Neural crest cell (in vitro differentiated cells): ENCODE data around the gene ATG9B. TPM values are rescaled to one million over a fixed set of nuclear protein-coding genes. Genes with fewer than 3 reads are reported as not detected.

Experiments
- DNase-seq: peaks from one replicate; pipeline ENCODE4 v3.0.0; 2021; ENCODE audit warnings: low read depth, mixed read lengths, low spot score
- H3K27ac Mint-ChIP-seq: one replicate; pipeline ENCODE4 v1.8.0; 2021; ENCODE audit warnings: mild to moderate bottlenecking, mixed read lengths; ENCODE audit not compliant: unreplicated experiment
- H3K27me3 Mint-ChIP-seq: 2 replicates; pipeline ENCODE4 v1.8.0; 2021; ENCODE audit warnings: low read depth, mild to moderate bottlenecking, mixed read lengths
- H3K36me3 Mint-ChIP-seq: 2 replicates; pipeline ENCODE4 v1.8.0; 2021; ENCODE audit warnings: low read depth, mild to moderate bottlenecking, mixed read lengths
- H3K4me1 Mint-ChIP-seq: 2 replicates; pipeline ENCODE4 v1.8.0; 2021; ENCODE audit warnings: mixed read lengths
- H3K4me3 Mint-ChIP-seq: one replicate; pipeline ENCODE4 v1.8.0; 2021; ENCODE audit warnings: mild to moderate bottlenecking, mixed read lengths
- H3K9me3 Mint-ChIP-seq: 2 replicates; pipeline ENCODE4 v1.8.0; 2021; ENCODE audit warnings: mixed read lengths
- total RNA-seq: library from RNA; stranded (reverse); gene quantifications from 2 replicates; pipeline ENCODE4 v1.2.1, GENCODE V29; 2021
- TF ChIP-seq, protein P1 (sequence below): fragments of 200-600 bp; sonication (generic); conservative IDR thresholded peaks from 2 replicates; pipeline ENCODE4 v1.5.0; 2021; ENCODE audit warnings: antibody characterized with exemption, mild to moderate bottlenecking

ATG9B gene
- total RNA-seq, 1 donor from 2014 or later: 8.0 TPM

DNA sequence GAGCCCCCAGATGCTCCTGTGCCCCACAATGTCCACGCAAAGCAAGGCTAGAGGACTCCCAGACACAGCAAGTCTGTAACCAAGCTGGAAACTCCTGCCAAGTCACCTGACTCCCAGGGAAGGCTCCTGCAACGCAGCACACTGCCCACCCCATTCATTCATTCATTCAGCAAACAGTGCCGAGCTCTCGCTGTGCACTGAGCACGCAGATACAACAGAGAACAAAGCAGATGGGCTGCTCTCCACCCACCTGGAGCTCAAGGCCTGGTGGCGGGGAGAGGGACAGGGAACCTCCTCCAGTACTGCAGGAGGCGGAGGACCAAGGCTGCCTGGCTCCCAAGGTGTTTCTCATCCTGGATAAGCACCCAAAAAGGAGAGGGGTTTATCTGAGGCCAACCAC is 54.8 kb downstream of the ATG9B start:
- Mint-ChIP-seq H3K4me1 (peaks cover 39% of the 10 kb centered on the region), H3K27ac (peak overlapping the region; percentile 71), H3K36me3 (no peaks in the 10 kb centered on the region), H3K9me3 (no peaks in the 10 kb centered on the region), H3K27me3 (peaks cover 2% of the 10 kb centered on the region), H3K4me3 (peak overlapping the region; percentile 31)
- TF ChIP-seq, protein P1, sequence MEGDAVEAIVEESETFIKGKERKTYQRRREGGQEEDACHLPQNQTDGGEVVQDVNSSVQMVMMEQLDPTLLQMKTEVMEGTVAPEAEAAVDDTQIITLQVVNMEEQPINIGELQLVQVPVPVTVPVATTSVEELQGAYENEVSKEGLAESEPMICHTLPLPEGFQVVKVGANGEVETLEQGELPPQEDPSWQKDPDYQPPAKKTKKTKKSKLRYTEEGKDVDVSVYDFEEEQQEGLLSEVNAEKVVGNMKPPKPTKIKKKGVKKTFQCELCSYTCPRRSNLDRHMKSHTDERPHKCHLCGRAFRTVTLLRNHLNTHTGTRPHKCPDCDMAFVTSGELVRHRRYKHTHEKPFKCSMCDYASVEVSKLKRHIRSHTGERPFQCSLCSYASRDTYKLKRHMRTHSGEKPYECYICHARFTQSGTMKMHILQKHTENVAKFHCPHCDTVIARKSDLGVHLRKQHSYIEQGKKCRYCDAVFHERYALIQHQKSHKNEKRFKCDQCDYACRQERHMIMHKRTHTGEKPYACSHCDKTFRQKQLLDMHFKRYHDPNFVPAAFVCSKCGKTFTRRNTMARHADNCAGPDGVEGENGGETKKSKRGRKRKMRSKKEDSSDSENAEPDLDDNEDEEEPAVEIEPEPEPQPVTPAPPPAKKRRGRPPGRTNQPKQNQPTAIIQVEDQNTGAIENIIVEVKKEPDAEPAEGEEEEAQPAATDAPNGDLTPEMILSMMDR: no peak
- no peak for DNase-seq

DNA sequence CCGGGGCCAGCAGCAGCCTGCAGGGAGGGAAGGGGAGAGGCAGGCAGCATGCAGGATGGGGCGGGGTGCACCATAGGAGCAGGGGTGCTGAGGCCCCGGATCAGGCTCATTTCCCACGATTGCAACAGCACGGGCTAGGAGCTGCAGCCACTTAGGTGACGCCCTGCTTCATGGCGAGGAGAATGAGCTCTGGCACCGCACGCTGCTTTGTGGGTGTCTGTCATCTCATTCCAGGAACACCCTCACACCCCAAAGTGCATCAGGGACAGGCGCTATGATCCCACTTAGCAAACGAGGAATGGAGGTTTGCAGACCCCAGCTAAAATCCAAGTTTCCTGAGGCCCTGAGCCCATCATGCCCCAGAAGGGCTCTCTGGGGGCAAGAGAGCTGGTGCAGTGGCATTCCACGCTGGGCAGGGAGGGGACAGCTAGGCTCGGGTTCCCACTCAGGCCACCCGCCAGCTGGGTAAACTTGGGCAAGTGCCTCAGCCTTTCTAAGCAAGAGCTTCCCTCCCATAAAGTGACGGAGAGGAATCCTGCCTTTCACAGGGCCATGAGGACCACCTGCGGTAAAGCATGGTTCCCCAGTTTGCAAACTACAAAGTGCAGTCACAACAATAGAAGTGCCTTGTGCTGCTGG is 55.4 kb downstream of the ATG9B start:
- H3K27ac Mint-ChIP-seq: peak overlapping the region; percentile 71
- no peak for DNase-seq
- no peak overlapping the region for H3K4me3 Mint-ChIP-seq
- H3K27me3 Mint-ChIP-seq: peaks cover 2% of the 10 kb centered on the region
- H3K9me3 Mint-ChIP-seq: no peaks in the 10 kb centered on the region
- no peaks in the 10 kb centered on the region for H3K36me3 Mint-ChIP-seq
- TF ChIP-seq, protein P1: no peak
- peaks cover 39% of the 10 kb centered on the region for H3K4me1 Mint-ChIP-seq

DNA sequence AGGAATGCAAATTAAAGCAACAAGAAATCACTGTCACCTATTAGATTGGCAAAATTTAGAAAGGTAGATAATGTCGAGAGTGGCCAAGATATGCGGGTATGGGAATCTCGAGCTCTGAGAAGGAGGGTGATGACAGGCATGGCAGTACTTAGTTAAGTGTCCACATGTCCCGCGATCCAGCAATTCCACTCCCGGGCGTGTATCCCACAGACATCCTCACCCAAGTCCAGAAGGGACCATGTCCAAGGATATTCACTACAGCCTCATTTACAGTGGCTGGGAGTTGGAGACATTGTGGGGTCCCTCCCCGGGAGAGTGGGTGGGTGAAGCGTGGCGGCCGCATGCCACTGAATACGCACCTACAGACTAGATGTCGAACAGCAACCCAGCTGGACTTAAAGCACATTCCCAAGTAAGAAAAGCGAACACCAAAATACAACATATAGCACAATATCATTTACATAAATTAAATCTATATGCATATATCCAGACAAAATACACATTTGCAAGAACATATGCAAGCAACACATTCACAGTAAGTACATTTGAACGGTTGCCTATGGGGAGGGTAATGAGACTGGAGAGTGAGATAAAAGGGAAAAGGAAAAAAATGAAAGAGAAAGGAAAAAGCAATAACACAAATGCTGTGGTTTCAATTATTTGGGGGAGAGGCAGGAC is 56.1 kb downstream of the ATG9B start:
- TF ChIP-seq, protein P1: no peak
- H3K27ac Mint-ChIP-seq: no peak overlapping the region
- H3K9me3 Mint-ChIP-seq: no peaks in the 10 kb centered on the region
- DNase-seq: no peak
- no peaks in the 10 kb centered on the region for H3K36me3 Mint-ChIP-seq
- H3K27me3 Mint-ChIP-seq: peaks cover 2% of the 10 kb centered on the region
- H3K4me1 Mint-ChIP-seq: peaks cover 39% of the 10 kb centered on the region
- no peak overlapping the region for H3K4me3 Mint-ChIP-seq

DNA sequence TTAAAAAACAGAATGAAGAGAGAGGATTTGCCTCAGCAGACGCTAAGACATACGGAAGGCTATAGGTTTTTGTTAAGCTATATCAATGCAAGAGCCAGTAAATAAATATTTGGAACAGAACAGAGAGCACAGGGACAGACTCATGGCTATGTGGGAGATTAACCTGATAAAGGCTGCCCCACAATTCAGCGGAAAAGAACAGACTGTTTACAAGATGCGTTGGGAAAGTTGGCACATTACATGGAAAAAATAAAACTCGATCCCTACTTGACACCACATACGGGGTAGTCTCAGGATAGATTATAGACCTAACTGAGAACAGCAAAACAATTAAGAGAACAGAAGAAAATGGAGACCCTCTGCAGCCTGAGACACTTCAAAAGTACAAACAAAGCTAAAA is 56.9 kb downstream of the ATG9B start:
- TF ChIP-seq, protein P1: no peak
- H3K27me3 Mint-ChIP-seq: peaks cover 2% of the 10 kb centered on the region
- no peak overlapping the region for H3K27ac Mint-ChIP-seq
- no peaks in the 10 kb centered on the region for H3K36me3 Mint-ChIP-seq
- H3K4me3 Mint-ChIP-seq: no peak overlapping the region
- DNase-seq: no peak
- H3K9me3 Mint-ChIP-seq: no peaks in the 10 kb centered on the region
- H3K4me1 Mint-ChIP-seq: peaks cover 42% of the 10 kb centered on the region

DNA sequence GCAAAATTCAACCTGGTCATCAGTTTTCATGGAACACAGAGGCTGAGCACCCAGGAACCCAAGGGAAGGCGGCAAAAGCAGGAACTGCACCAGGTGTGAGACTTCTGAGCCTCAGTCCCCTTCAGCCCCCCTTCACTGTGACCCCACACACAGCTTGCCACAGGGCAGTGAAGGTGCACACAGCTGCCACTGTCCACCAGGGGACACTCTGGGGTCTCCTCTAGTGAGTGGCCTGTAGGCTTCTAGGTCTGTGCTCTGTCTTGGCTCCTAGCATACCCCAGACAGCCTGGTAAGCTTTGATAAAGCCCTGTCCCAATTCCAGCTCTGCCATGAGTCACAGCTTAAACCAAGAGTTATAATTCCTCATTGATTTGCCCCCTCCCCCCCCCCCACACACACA is 58.3 kb downstream of the ATG9B start:
- TF ChIP-seq, protein P1: peak; percentile 47
- Mint-ChIP-seq H3K36me3 (no peaks in the 10 kb centered on the region), H3K27me3 (peaks cover 2% of the 10 kb centered on the region), H3K4me3 (no peak overlapping the region), H3K9me3 (no peaks in the 10 kb centered on the region), H3K27ac (no peak overlapping the region), H3K4me1 (peaks cover 41% of the 10 kb centered on the region)
- DNase-seq: no peak
